Epithelial cell of esophagus (primary cell): Measurements from ENCODE around the gene SMNDC1.

Experiments
- DNase-seq: peaks from one replicate; pipeline ENCODE4 v3.0.0; 2010; ENCODE audit warnings: low read depth
- H3K4me3 ChIP-seq: 2 replicates; pipeline ENCODE4 v1.5.1; 2011; ENCODE audit warnings: mild to moderate bottlenecking, low read length, control low read depth
- TF ChIP-seq, protein P1 (sequence below): IDR thresholded peaks from 2 replicates; pipeline ENCODE4 v1.5.1; 2011; ENCODE audit warnings: low read depth, mild to moderate bottlenecking, low read length, control low read depth, inconsistent platforms; ENCODE audit not compliant: insufficient read depth; ENCODE audit errors: missing control alignments

SMNDC1 gene

DNA sequence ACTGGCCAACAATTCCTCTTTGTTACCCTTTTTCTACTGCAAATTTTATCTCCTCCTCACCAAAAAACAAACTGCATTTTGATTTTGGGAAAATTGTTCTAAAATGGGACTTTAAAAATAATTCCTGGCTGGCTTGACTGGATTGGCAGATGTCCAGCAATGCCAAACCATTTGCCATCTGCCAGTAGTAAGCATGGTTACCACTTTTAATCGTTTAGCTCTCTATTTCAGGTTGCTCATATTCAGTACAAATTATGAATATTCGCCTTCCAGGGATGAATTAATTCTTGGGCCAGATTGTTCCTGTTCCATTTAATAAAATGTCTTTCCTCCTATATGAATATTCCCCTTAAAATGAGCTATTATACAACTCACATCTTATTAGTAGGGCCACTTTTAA, 35.7 kb downstream of the SMNDC1 start:
- no peak for DNase-seq
- no peak overlapping the region for H3K4me3 ChIP-seq
- TF ChIP-seq, protein P1, sequence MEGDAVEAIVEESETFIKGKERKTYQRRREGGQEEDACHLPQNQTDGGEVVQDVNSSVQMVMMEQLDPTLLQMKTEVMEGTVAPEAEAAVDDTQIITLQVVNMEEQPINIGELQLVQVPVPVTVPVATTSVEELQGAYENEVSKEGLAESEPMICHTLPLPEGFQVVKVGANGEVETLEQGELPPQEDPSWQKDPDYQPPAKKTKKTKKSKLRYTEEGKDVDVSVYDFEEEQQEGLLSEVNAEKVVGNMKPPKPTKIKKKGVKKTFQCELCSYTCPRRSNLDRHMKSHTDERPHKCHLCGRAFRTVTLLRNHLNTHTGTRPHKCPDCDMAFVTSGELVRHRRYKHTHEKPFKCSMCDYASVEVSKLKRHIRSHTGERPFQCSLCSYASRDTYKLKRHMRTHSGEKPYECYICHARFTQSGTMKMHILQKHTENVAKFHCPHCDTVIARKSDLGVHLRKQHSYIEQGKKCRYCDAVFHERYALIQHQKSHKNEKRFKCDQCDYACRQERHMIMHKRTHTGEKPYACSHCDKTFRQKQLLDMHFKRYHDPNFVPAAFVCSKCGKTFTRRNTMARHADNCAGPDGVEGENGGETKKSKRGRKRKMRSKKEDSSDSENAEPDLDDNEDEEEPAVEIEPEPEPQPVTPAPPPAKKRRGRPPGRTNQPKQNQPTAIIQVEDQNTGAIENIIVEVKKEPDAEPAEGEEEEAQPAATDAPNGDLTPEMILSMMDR = no peak

DNA sequence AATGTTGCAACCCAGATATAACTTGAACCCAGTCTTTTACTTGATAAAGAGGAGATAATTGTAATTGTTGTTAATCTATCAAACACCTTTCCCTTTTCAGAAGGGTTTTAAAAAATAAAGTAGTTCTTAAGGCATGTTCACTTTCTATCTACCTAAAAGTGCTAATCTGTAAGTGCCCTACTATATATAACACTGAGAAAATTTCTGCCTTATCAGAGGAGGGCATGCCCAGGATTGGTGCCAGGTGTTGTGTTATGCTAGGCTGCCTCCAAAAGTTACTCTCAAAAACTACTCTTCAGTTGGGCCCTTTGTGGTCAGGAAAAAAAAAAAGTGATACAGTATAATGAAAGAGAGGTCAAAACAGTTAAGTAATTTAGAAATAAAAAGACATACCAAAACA, 36.3 kb downstream of the SMNDC1 start:
- no peak for DNase-seq
- TF ChIP-seq, protein P1 = no peak
- no peak overlapping the region for H3K4me3 ChIP-seq

DNA sequence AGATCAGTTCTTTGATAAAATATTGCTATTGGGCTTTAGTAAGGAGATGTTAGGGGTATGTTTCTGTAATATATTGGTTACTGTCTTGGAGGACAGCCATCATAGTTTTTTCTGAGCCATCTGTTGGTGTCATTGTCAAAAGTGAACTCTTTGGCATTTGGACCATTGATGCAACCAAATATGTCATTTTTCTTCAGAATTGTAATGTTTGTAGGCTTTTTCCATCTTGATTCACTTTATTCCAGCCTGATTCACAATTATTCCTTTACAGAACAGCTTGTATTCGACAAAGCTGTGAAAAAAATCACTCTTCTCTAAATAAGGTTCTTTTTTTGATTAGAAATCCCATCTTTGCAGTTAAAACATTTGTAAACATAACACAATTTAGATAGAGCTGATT, 37.4 kb downstream of the SMNDC1 start:
- H3K4me3 ChIP-seq = no peak overlapping the region
- no peak for DNase-seq
- TF ChIP-seq, protein P1 = no peak

DNA sequence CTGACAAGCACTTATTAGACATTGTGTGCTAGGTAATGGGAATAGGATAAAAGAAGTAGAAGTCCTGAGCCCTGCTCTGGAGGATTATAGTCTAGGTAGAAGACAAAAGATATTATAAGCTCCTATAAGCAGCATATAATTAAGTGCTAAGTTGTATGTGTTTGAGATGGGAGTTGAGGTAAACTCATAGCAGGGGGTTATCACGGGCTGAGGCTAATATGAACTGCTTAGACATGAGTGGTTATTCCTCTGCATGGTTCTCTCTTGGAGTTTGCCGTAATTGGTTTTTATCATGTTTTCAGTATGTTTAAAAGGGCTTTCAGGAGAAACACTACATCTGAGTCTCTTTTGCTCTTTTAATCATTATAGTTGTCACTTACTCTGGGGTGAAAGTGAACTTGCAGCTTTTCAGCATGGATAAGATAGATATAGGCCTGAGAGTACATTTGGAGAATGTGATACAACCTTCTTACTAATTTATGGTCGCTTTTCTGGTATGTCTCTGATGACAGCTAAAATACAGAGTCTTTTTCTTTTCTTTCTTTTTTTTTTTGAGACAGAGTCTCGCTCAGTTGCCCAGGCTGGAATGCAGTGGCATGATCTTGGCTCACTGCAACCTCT, 39.0 kb downstream of the SMNDC1 start:
- no peak for DNase-seq
- no peak overlapping the region for H3K4me3 ChIP-seq
- TF ChIP-seq, protein P1 = no peak

DNA sequence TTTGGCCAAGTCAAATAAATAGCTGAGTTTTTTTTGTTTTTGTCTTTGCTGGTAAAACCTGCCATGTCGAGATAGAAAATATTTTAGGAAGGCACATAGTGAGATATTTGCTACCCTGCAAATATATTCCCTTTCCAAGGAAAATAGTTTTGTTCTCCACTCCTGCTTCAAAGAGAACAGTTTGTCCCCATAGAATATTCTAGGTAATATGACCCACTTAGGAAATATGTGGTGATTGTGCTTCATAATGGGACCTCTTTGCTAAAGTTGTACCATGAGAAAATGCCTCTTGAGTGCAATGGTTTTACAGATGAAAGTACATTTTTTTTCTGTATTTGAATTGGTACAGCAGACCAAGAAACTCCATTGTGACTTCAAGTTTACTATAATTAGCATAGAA, 41.6 kb downstream of the SMNDC1 start:
- H3K4me3 ChIP-seq = no peak overlapping the region
- TF ChIP-seq, protein P1 = no peak
- no peak for DNase-seq

DNA sequence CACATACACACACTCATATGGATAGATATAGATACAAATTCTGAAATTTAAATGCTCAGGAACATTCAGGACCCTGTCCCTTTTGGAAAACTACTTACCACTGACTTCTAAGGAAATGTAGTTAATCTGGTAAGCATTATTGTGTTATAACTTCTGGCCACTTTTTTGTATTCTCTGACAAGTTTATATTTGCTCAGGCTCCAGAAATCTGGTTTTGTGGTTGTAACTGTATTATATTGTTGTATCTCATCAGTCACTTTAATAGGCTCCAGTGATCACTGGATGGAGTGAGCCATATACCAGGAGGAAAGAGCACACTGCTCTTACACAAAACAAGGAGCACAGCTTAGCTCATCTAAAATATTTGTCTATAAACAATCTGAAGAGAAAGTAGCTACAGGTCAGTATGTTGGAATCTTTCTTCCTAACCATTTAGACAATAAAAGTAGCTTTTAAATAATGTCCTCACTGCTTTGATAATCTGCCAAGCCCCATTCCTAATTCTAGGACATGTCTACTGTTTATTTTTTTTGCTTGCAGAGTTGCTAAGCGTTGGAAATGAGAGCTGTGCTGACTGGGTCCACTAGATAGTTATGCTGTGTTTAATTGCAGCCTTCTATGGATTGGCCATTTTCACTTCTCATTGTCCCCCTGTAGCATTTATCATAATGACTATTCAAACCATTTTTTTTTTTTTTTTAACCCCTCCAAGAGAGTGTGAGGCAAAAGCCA, 43.8 kb downstream of the SMNDC1 start:
- TF ChIP-seq, protein P1 = no peak
- DNase-seq = no peak
- no peak overlapping the region for H3K4me3 ChIP-seq

DNA sequence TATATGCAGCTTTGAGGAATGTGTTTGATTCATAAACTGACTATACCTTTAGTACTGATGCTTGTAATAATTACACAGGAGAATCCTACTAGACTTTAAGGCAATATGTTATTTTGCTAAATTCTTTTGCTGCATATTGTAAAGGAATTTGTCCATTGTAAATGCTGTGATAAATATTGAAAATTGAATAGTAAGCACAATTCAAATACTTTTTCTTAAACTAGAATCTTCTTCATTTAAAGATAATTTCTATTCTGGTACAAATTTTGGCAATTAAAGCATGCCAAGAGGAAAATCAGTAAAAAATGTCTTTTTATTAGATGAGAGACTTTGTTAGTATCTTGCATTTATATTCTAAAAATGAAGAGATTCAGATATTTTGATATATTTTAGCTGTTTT, 45.4 kb downstream of the SMNDC1 start:
- H3K4me3 ChIP-seq = no peak overlapping the region
- no peak for DNase-seq
- TF ChIP-seq, protein P1 = no peak
